Osteocyte (in vitro differentiated cells): Measurements from ENCODE around the gene EGF. TPM values are rescaled to one million over a fixed set of nuclear protein-coding genes. Genes with fewer than 3 reads are reported as not detected.

Source experiments
- DNase-seq: peaks from one replicate; pipeline ENCODE4 v3.0.0; 2021; ENCODE audit warnings: mixed read lengths; ENCODE audit not compliant: unreplicated experiment; ENCODE audit errors: extremely low spot score
- H3K27ac Mint-ChIP-seq: one replicate; pipeline ENCODE4 v1.8.0; 2021; ENCODE audit warnings: mild to moderate bottlenecking, mixed read lengths; ENCODE audit not compliant: unreplicated experiment
- H3K27me3 Mint-ChIP-seq: one replicate; pipeline ENCODE4 v1.8.0; 2021; ENCODE audit warnings: mixed read lengths; ENCODE audit not compliant: unreplicated experiment
- H3K36me3 Mint-ChIP-seq: one replicate; pipeline ENCODE4 v1.8.0; 2021; ENCODE audit warnings: mixed read lengths; ENCODE audit not compliant: unreplicated experiment
- H3K4me1 Mint-ChIP-seq: one replicate; pipeline ENCODE4 v1.8.0; 2021; ENCODE audit warnings: mixed read lengths; ENCODE audit not compliant: unreplicated experiment
- H3K4me3 Mint-ChIP-seq: one replicate; pipeline ENCODE4 v1.8.0; 2021; ENCODE audit warnings: mild to moderate bottlenecking, moderate library complexity, mixed read lengths; ENCODE audit not compliant: unreplicated experiment
- H3K9me3 Mint-ChIP-seq: one replicate; pipeline ENCODE4 v1.8.0; 2021; ENCODE audit warnings: mixed read lengths; ENCODE audit not compliant: unreplicated experiment
- CTCF ChIP-seq: fragments of 200-600 bp; sonication (generic); IDR thresholded peaks from 2 replicates; pipeline ENCODE4 v1.5.0; 2021; ENCODE audit warnings: antibody characterized with exemption, mild to moderate bottlenecking, moderate library complexity
- total RNA-seq: library from RNA; stranded (reverse); gene quantifications from 2 replicates; pipeline ENCODE4 v1.2.1, GENCODE V29; 2021

The EGF gene
- total RNA-seq, 1 donor from 2014 or later: not detected

GRCh38 chr4:109878355-109878754, 34.3 kb upstream of the EGF start:
- H3K4me1 Mint-ChIP-seq: no peaks in the 10 kb centered on the region
- no peaks in the 10 kb centered on the region for H3K36me3 Mint-ChIP-seq
- H3K9me3 Mint-ChIP-seq: no peaks in the 10 kb centered on the region
- no peak overlapping the region for H3K27ac Mint-ChIP-seq
- no peak for DNase-seq
- H3K4me3 Mint-ChIP-seq: no peak overlapping the region
- peaks cover 18% of the 10 kb centered on the region for H3K27me3 Mint-ChIP-seq
- TF ChIP-seq CTCF: no peak

- no peak for DNase-seq
- H3K36me3 Mint-ChIP-seq: no peaks in the 10 kb centered on the region
- H3K27me3 Mint-ChIP-seq: peaks cover 20% of the 10 kb centered on the region
- no peak for TF ChIP-seq CTCF
- H3K4me1 Mint-ChIP-seq: no peaks in the 10 kb centered on the region
- no peak overlapping the region for H3K4me3 Mint-ChIP-seq
- no peaks in the 10 kb centered on the region for H3K9me3 Mint-ChIP-seq
- H3K27ac Mint-ChIP-seq: no peak overlapping the region
These were observed 33.6 kb upstream of the EGF start for GRCh38 chr4:109879081-109879480.

GRCh38 chr4:109879636-109880314, 32.9 kb upstream of the EGF start:
- Mint-ChIP-seq H3K36me3 (no peaks in the 10 kb centered on the region), H3K4me1 (no peaks in the 10 kb centered on the region), H3K9me3 (no peaks in the 10 kb centered on the region), H3K27ac (no peak overlapping the region), H3K27me3 (peaks cover 20% of the 10 kb centered on the region), H3K4me3 (no peak overlapping the region)
- no peak for DNase-seq
- TF ChIP-seq CTCF: no peak

GRCh38 chr4:109886303-109886702, 26.4 kb upstream of the EGF start:
- TF ChIP-seq CTCF: no peak
- Mint-ChIP-seq H3K27ac (no peak overlapping the region), H3K9me3 (no peaks in the 10 kb centered on the region), H3K4me1 (no peaks in the 10 kb centered on the region), H3K4me3 (no peak overlapping the region), H3K36me3 (no peaks in the 10 kb centered on the region), H3K27me3 (peaks cover 14% of the 10 kb centered on the region)
- no peak for DNase-seq

GRCh38 chr4:109887071-109887470, 25.6 kb upstream of the EGF start:
- TF ChIP-seq CTCF: no peak
- Mint-ChIP-seq H3K27ac (no peak overlapping the region), H3K9me3 (no peaks in the 10 kb centered on the region), H3K4me3 (no peak overlapping the region), H3K4me1 (no peaks in the 10 kb centered on the region), H3K27me3 (peaks cover 9% of the 10 kb centered on the region), H3K36me3 (no peaks in the 10 kb centered on the region)
- no peak for DNase-seq
